Prostate gland (tissue), 2 donors: ENCODE data around the gene MAPK8IP3.

Experiments
- CTCF ChIP-seq, 4 experiments: fragments of 200-600 bp in 2 of 4; fragments of 450-650 bp in 2 of 4; sonication (generic) in 2 of 4; IDR thresholded peaks; 1 replicate in 3 of 4; 2 replicates in 1 of 4; pipeline ENCODE4 v1.5.1; 2016 to 2019; ENCODE audit warnings: antibody characterized with exemption in 4 of 4, mild to moderate bottlenecking in 2 of 4, moderate library complexity in 2 of 4
- POLR2A ChIP-seq: fragments of 450-650 bp; IDR thresholded peaks from one replicate; pipeline ENCODE4 v1.6.1; 2016; ENCODE audit warnings: antibody characterized with exemption, mild to moderate bottlenecking

GRCh38 chr16:1791943-1792812, 86.2 kb downstream of the MAPK8IP3 start:
- TF ChIP-seq POLR2A, result no peak
- TF ChIP-seq CTCF (IDR thresholded peaks at IDR 0.05), result no peak
